ENCODE results near the gene PPP2R2C.

Gene PPP2R2C

DNA sequence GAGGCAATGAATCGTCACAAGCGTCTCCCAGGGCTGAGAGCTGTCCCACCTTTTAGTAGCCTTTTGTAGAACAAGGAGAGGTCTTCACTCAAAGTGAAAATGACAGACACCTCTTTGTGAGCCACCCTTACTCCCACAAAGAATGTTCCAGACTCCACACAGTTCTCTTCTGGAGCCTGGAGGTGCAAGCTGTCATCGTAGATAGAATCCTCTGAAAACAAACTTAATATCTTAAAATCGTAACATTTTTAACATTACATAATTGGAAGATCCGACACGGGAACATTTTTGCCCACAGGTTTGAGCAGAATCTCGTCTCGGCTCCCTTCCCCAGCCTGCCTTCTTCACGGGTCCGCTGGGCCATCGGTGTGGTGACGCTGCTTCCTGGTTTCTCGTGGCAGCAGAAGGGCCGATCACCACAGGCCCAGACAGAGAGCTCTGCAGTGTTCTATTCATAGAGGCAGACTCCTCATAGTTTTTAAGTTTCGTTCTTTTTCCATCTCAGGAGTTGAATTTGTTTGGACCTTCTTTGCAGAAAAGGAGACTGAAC, 175.1 kb downstream of the PPP2R2C start:
- Histone ChIP-seq H4K91ac (ENCODE audit: low read length) (no peak overlapping the region), H3K23ac (ENCODE audit: low read length in 2 of 2) (no peak overlapping the region), H3K4me2 (ENCODE audit: low read length, poor library complexity, severe bottlenecking) (no peak overlapping the region), H3K4ac (ENCODE audit: low read depth in 1 of 2, low read length in 2 of 2) (no peak overlapping the region), H2AK5ac (ENCODE audit: low read length, severe bottlenecking) (no peak overlapping the region), H3K9ac (ENCODE audit: low read length) (no peak overlapping the region), H2AFZ (ENCODE audit: low read depth, low read length) (no peak overlapping the region), H3K79me1 (replicated peaks; ENCODE audit: low read length, poor library complexity, severe bottlenecking) (peaks cover 55% of the 10 kb centered on the region), H3K27ac (ENCODE audit: low read length, poor library complexity, severe bottlenecking) (no peak overlapping the region), H3K36me3 (ENCODE audit: control insufficient read depth in 1 of 2, insufficient read depth in 2 of 2, low read depth in 1 of 2, low read length in 2 of 2) (peaks cover 60 to 98% of the 10 kb centered on the region in 2 experiments), H3K4me3 (ENCODE audit: insufficient read depth in 1 of 2, low read depth in 1 of 2, low read length in 2 of 2) (no peak overlapping the region), H3K27me3 (ENCODE audit: control insufficient read depth in 1 of 2, insufficient read depth in 1 of 2, low read length in 2 of 2) (no peaks in the 10 kb centered on the region), H2BK120ac (ENCODE audit: low read depth, low read length) (no peak overlapping the region), H3K9me3 (ENCODE audit: control insufficient read depth, low read length) (no peaks in the 10 kb centered on the region), H3K18ac (ENCODE audit: low read depth in 1 of 2, low read length in 2 of 2) (no peak overlapping the region), H2BK5ac (ENCODE audit: low read depth, low read length, poor library complexity, severe bottlenecking) (no peak overlapping the region), H3K14ac (ENCODE audit: low read length in 2 of 2) (no peak overlapping the region), H4K8ac (ENCODE audit: low read length) (no peak overlapping the region), H3K4me1 (ENCODE audit: control insufficient read depth, insufficient read depth, low read depth, low read length) (no peaks in the 10 kb centered on the region), H2BK12ac (ENCODE audit: low read length in 2 of 2) (no peak overlapping the region), H2BK15ac (ENCODE audit: low read depth, poor library complexity, severe bottlenecking) (no peak overlapping the region)
- 87% methylated on average over 15 of the region's 15 CpGs for WGBS
- no peak for DNase-seq

GRCh38 chr4:6296026-6296425, 176.4 kb downstream of the PPP2R2C start:
- no peak overlapping the region for H4K8ac ChIP-seq (ENCODE audit: low read length)
- no peak overlapping the region for H3K4me2 ChIP-seq (ENCODE audit: low read length, poor library complexity, severe bottlenecking)
- no peak overlapping the region for H3K14ac ChIP-seq (ENCODE audit: low read length in 2 of 2)
- H3K23ac ChIP-seq (ENCODE audit: low read length in 2 of 2) = no peak overlapping the region
- no peak overlapping the region for H3K9ac ChIP-seq (ENCODE audit: low read length)
- peaks cover 55 to 98% of the 10 kb centered on the region in 2 experiments for H3K36me3 ChIP-seq (ENCODE audit: control insufficient read depth in 1 of 2, insufficient read depth in 2 of 2, low read depth in 1 of 2, low read length in 2 of 2)
- WGBS = 94% methylated on average over 9 of the region's 9 CpGs
- H3K18ac ChIP-seq (ENCODE audit: low read depth in 1 of 2, low read length in 2 of 2) = no peak overlapping the region
- H4K91ac ChIP-seq (ENCODE audit: low read length) = no peak overlapping the region
- no peak overlapping the region for H3K4me3 ChIP-seq (ENCODE audit: insufficient read depth in 1 of 2, low read depth in 1 of 2, low read length in 2 of 2)
- no peaks in the 10 kb centered on the region for H3K4me1 ChIP-seq (ENCODE audit: control insufficient read depth, insufficient read depth, low read depth, low read length)
- H3K79me1 ChIP-seq (replicated peaks; ENCODE audit: low read length, poor library complexity, severe bottlenecking) = peaks cover 55% of the 10 kb centered on the region
- no peak overlapping the region for H2BK120ac ChIP-seq (ENCODE audit: low read depth, low read length)
- no peak overlapping the region for H2AK5ac ChIP-seq (ENCODE audit: low read length, severe bottlenecking)
- H3K27me3 ChIP-seq (ENCODE audit: control insufficient read depth in 1 of 2, insufficient read depth in 1 of 2, low read length in 2 of 2) = no peaks in the 10 kb centered on the region
- H2BK15ac ChIP-seq (ENCODE audit: low read depth, poor library complexity, severe bottlenecking) = no peak overlapping the region
- no peak overlapping the region for H3K27ac ChIP-seq (ENCODE audit: low read length, poor library complexity, severe bottlenecking)
- H3K9me3 ChIP-seq (ENCODE audit: control insufficient read depth, low read length) = no peaks in the 10 kb centered on the region
- no peak overlapping the region for H3K4ac ChIP-seq (ENCODE audit: low read depth in 1 of 2, low read length in 2 of 2)
- DNase-seq = no peak
- H2BK12ac ChIP-seq (ENCODE audit: low read length in 2 of 2) = no peak overlapping the region
- no peak overlapping the region for H2BK5ac ChIP-seq (ENCODE audit: low read depth, low read length, poor library complexity, severe bottlenecking)
- H2AFZ ChIP-seq (ENCODE audit: low read depth, low read length) = no peak overlapping the region

- no peak overlapping the region for H4K91ac ChIP-seq (ENCODE audit: low read length)
- no peaks in the 10 kb centered on the region for H3K27me3 ChIP-seq (ENCODE audit: control insufficient read depth in 1 of 2, insufficient read depth in 1 of 2, low read length in 2 of 2)
- no peak overlapping the region for H3K18ac ChIP-seq (ENCODE audit: low read depth in 1 of 2, low read length in 2 of 2)
- H3K14ac ChIP-seq (ENCODE audit: low read length in 2 of 2) = no peak overlapping the region
- no peak overlapping the region for H2BK15ac ChIP-seq (ENCODE audit: low read depth, poor library complexity, severe bottlenecking)
- peaks cover 58% of the 10 kb centered on the region for H3K79me1 ChIP-seq (replicated peaks; ENCODE audit: low read length, poor library complexity, severe bottlenecking)
- no peak overlapping the region for H4K8ac ChIP-seq (ENCODE audit: low read length)
- no peak overlapping the region for H2BK5ac ChIP-seq (ENCODE audit: low read depth, low read length, poor library complexity, severe bottlenecking)
- DNase-seq = no peak
- no peaks in the 10 kb centered on the region for H3K4me1 ChIP-seq (ENCODE audit: control insufficient read depth, insufficient read depth, low read depth, low read length)
- H2BK120ac ChIP-seq (ENCODE audit: low read depth, low read length) = no peak overlapping the region
- no peak overlapping the region for H3K4me2 ChIP-seq (ENCODE audit: low read length, poor library complexity, severe bottlenecking)
- WGBS = 97% methylated on average over 14 of the region's 14 CpGs
- H3K23ac ChIP-seq (ENCODE audit: low read length in 2 of 2) = no peak overlapping the region
- H2AFZ ChIP-seq (ENCODE audit: low read depth, low read length) = no peak overlapping the region
- no peak overlapping the region for H3K4ac ChIP-seq (ENCODE audit: low read depth in 1 of 2, low read length in 2 of 2)
- no peak overlapping the region for H2BK12ac ChIP-seq (ENCODE audit: low read length in 2 of 2)
- no peak overlapping the region for H3K9ac ChIP-seq (ENCODE audit: low read length)
- H3K27ac ChIP-seq (ENCODE audit: low read length, poor library complexity, severe bottlenecking) = no peak overlapping the region
- H3K36me3 ChIP-seq (ENCODE audit: control insufficient read depth in 1 of 2, insufficient read depth in 2 of 2, low read depth in 1 of 2, low read length in 2 of 2) = peaks cover 51 to 98% of the 10 kb centered on the region in 2 experiments
- H2AK5ac ChIP-seq (ENCODE audit: low read length, severe bottlenecking) = no peak overlapping the region
- no peak overlapping the region for H3K4me3 ChIP-seq (ENCODE audit: insufficient read depth in 1 of 2, low read depth in 1 of 2, low read length in 2 of 2)
- no peaks in the 10 kb centered on the region for H3K9me3 ChIP-seq (ENCODE audit: control insufficient read depth, low read length)
Observed at GRCh38 chr4:6295495-6295894, 176.9 kb downstream of the PPP2R2C start.

GRCh38 chr4:6294705-6295421, 177.6 kb downstream of the PPP2R2C start:
- Histone ChIP-seq H3K4me3 (ENCODE audit: insufficient read depth in 1 of 2, low read depth in 1 of 2, low read length in 2 of 2) (no peak overlapping the region), H3K14ac (ENCODE audit: low read length in 2 of 2) (no peak overlapping the region), H3K27ac (ENCODE audit: low read length, poor library complexity, severe bottlenecking) (no peak overlapping the region), H3K4ac (ENCODE audit: low read depth in 1 of 2, low read length in 2 of 2) (no peak overlapping the region), H3K79me1 (replicated peaks; ENCODE audit: low read length, poor library complexity, severe bottlenecking) (peaks cover 57% of the 10 kb centered on the region), H4K8ac (ENCODE audit: low read length) (no peak overlapping the region), H3K23ac (ENCODE audit: low read length in 2 of 2) (no peak overlapping the region), H3K27me3 (ENCODE audit: control insufficient read depth in 1 of 2, insufficient read depth in 1 of 2, low read length in 2 of 2) (no peaks in the 10 kb centered on the region), H3K9me3 (ENCODE audit: control insufficient read depth, low read length) (no peaks in the 10 kb centered on the region), H2AK5ac (ENCODE audit: low read length, severe bottlenecking) (no peak overlapping the region), H3K4me2 (ENCODE audit: low read length, poor library complexity, severe bottlenecking) (no peak overlapping the region), H4K91ac (ENCODE audit: low read length) (no peak overlapping the region), H2BK120ac (ENCODE audit: low read depth, low read length) (no peak overlapping the region), H2BK12ac (ENCODE audit: low read length in 2 of 2) (no peak overlapping the region), H2AFZ (ENCODE audit: low read depth, low read length) (no peak overlapping the region), H3K4me1 (ENCODE audit: control insufficient read depth, insufficient read depth, low read depth, low read length) (no peaks in the 10 kb centered on the region), H3K18ac (ENCODE audit: low read depth in 1 of 2, low read length in 2 of 2) (no peak overlapping the region), H2BK15ac (ENCODE audit: low read depth, poor library complexity, severe bottlenecking) (no peak overlapping the region), H3K9ac (ENCODE audit: low read length) (no peak overlapping the region), H3K36me3 (ENCODE audit: control insufficient read depth in 1 of 2, insufficient read depth in 2 of 2, low read depth in 1 of 2, low read length in 2 of 2) (peaks cover 56 to 96% of the 10 kb centered on the region in 2 experiments), H2BK5ac (ENCODE audit: low read depth, low read length, poor library complexity, severe bottlenecking) (no peak overlapping the region)
- WGBS = 98% methylated on average over 26 of the region's 27 CpGs
- DNase-seq = no peak
